T-helper 2 cell treated with Interferon-gamma antibody and Interleukin-4, amounts not matched to agents 100 ng/mL and 5 ng/mL, for 36 hours (primary cell): ENCODE data around the gene RAB11A. TPM values are rescaled to one million over a fixed set of nuclear protein-coding genes. Genes with fewer than 3 reads are reported as not detected.

ENCODE experiments used
- intact Hi-C: fragments of 100-400 bp; cut with micrococcal nuclease; formaldehyde crosslinking; loops from one replicate; pipeline ENCODE4 v1.15.1; 2023
- total RNA-seq: library from RNA; stranded (reverse); gene quantifications from 2 replicates; pipeline ENCODE4 v1.2.3, GENCODE V29; 2022

Gene RAB11A
- total RNA-seq, 1 donor from 2014 or later: 147 TPM

GRCh38 chr15:65936282-65936681 lies 67.0 kb downstream of the RAB11A start:
- intact Hi-C loops: no loop called here

- intact Hi-C loops: no loop called here
Observed at GRCh38 chr15:65937054-65937453, 67.8 kb downstream of the RAB11A start.

- intact Hi-C loops: no loop called here
Observed at GRCh38 chr15:65937476-65937875, 68.2 kb downstream of the RAB11A start.

GRCh38 chr15:65938604-65939003 lies 69.3 kb downstream of the RAB11A start:
- intact Hi-C loops: no loop called here

GRCh38 chr15:65939901-65940617 lies 70.8 kb downstream of the RAB11A start:
- intact Hi-C loops: no loop called here

- intact Hi-C loops: no loop called here
Observed at GRCh38 chr15:65940618-65940909, 71.3 kb downstream of the RAB11A start.

Other genes with a start within 250 kb of the RAB11A start
- gene SLC24A1, start 247.6 kb upstream of the RAB11A start, total RNA-seq: 3.4 and 3.5 TPM in 2 replicates
- gene DENND4A, start 77.2 kb upstream of the RAB11A start, total RNA-seq: 31.2 and 32.1 TPM in 2 replicates